Smooth muscle cell of the pulmonary artery (primary cell): Measurements from ENCODE around the gene MRPS27. TPM values are rescaled to one million over a fixed set of nuclear protein-coding genes. Genes with fewer than 3 reads are reported as not detected.

ENCODE experiments used
- total RNA-seq: library from RNA; depleted of rRNA; stranded (reverse); fragments of >200 nt; gene quantifications from 2 replicates; pipeline ENCODE4 v1.2.3, GENCODE V29; 2014

The MRPS27 gene
- 68.4 TPM in 2 replicates for total RNA-seq

GRCh38 chr5:72319976-72320752 lies at the start of gene MRPS27, which contains the start of gene PTCD2:
MRPS27 (minus strand) TSS chr5:72320240; CDS start chr5:72320221, 19 bp downstream.
PTCD2 (plus strand) TSS chr5:72320373; CDS start chr5:72320383, 10 bp downstream.

Other genes starting within 250 kb of the MRPS27 start
- gene MAP1B, start 212.8 kb downstream of the MRPS27 start, total RNA-seq, result 199 and 381 TPM in 2 replicates
- 11.7 and 11.9 TPM in 2 replicates for gene PTCD2, start 133 bp upstream of the MRPS27 start, total RNA-seq
- gene ZNF366, start 187.2 kb upstream of the MRPS27 start, total RNA-seq, result 0.07 TPM in 1 of 2 replicates, not detected in the other